Rectal smooth muscle tissue (tissue), 1 donor: ENCODE data around the gene ATP2A3.

Experiments
- H3K27ac ChIP-seq: one replicate; pipeline ENCODE4 v1.7.0; 2013; ENCODE audit warnings: low read depth, low read length, inconsistent platforms
- H3K27me3 ChIP-seq: one replicate; pipeline ENCODE4 v1.7.0; 2013; ENCODE audit warnings: low read length; ENCODE audit not compliant: control insufficient read depth, insufficient read depth
- H3K36me3 ChIP-seq: one replicate; pipeline ENCODE4 v1.7.0; 2013; ENCODE audit warnings: low read length; ENCODE audit not compliant: control insufficient read depth, insufficient read depth
- H3K4me1 ChIP-seq: one replicate; pipeline ENCODE4 v1.7.0; 2013; ENCODE audit warnings: low read length; ENCODE audit not compliant: control insufficient read depth, insufficient read depth
- H3K4me3 ChIP-seq: one replicate; pipeline ENCODE4 v1.7.0; 2013; ENCODE audit warnings: low read length
- H3K9ac ChIP-seq: one replicate; pipeline ENCODE4 v1.7.0; 2013; ENCODE audit warnings: low read length

ATP2A3 gene

GRCh38 chr17:3965118-3965800 lies 1.0 kb upstream of the ATP2A3 start:
- H3K27ac ChIP-seq, result peak overlapping the region; percentile 6
- H3K27me3 ChIP-seq, result no peaks in the 10 kb centered on the region
- H3K9ac ChIP-seq, result peak overlapping the region; percentile 12
- no peaks in the 10 kb centered on the region for H3K36me3 ChIP-seq
- H3K4me1 ChIP-seq, result no peaks in the 10 kb centered on the region
- peak overlapping the region; percentile 49 for H3K4me3 ChIP-seq

GRCh38 chr17:3963237-3964201 lies 718 bp downstream of the ATP2A3 start:
- Histone ChIP-seq H3K4me3 (peak overlapping the region; percentile 70), H3K27me3 (no peaks in the 10 kb centered on the region), H3K9ac (no peak overlapping the region), H3K27ac (no peak overlapping the region), H3K36me3 (no peaks in the 10 kb centered on the region), H3K4me1 (no peaks in the 10 kb centered on the region)

- Histone ChIP-seq H3K9ac (no peak overlapping the region), H3K36me3 (no peaks in the 10 kb centered on the region), H3K4me1 (no peaks in the 10 kb centered on the region), H3K27me3 (no peaks in the 10 kb centered on the region), H3K27ac (no peak overlapping the region), H3K4me3 (peak overlapping the region; percentile 70)
These were observed 1.3 kb downstream of the ATP2A3 start for GRCh38 chr17:3962965-3963236.

GRCh38 chr17:3962217-3962964 lies 1.8 kb downstream of the ATP2A3 start:
- H3K4me3 ChIP-seq, result no peak overlapping the region
- no peak overlapping the region for H3K9ac ChIP-seq
- no peaks in the 10 kb centered on the region for H3K27me3 ChIP-seq
- no peaks in the 10 kb centered on the region for H3K36me3 ChIP-seq
- H3K27ac ChIP-seq, result no peak overlapping the region
- no peaks in the 10 kb centered on the region for H3K4me1 ChIP-seq

- Histone ChIP-seq H3K27ac (no peak overlapping the region), H3K27me3 (no peaks in the 10 kb centered on the region)
These were observed 2.6 kb downstream of the ATP2A3 start for GRCh38 chr17:3961564-3962047.

GRCh38 chr17:3960764-3961163 lies 3.5 kb downstream of the ATP2A3 start:
- Histone ChIP-seq H3K9ac (no peak overlapping the region), H3K27ac (no peak overlapping the region), H3K4me3 (peak overlapping the region; percentile 3), H3K27me3 (no peaks in the 10 kb centered on the region), H3K36me3 (no peaks in the 10 kb centered on the region), H3K4me1 (no peaks in the 10 kb centered on the region)

More at GRCh38 chr17:3961564-3962047, 2.6 kb downstream of the ATP2A3 start:
- Histone ChIP-seq H3K36me3 (no peaks in the 10 kb centered on the region), H3K4me3 (peak overlapping the region; percentile 3), H3K4me1 (no peaks in the 10 kb centered on the region), H3K9ac (no peak overlapping the region)

- Histone ChIP-seq H3K27me3 (no peaks in the 10 kb centered on the region), H3K36me3 (no peaks in the 10 kb centered on the region), H3K4me3 (no peak overlapping the region), H3K27ac (no peak overlapping the region), H3K9ac (no peak overlapping the region), H3K4me1 (no peaks in the 10 kb centered on the region)
These were observed 4.2 kb downstream of the ATP2A3 start for GRCh38 chr17:3959921-3960601.

GRCh38 chr17:3959295-3959899 lies 4.8 kb downstream of the ATP2A3 start:
- Histone ChIP-seq H3K27me3 (no peaks in the 10 kb centered on the region), H3K4me1 (no peaks in the 10 kb centered on the region), H3K4me3 (peak overlapping the region; percentile 22), H3K27ac (no peak overlapping the region), H3K9ac (no peak overlapping the region), H3K36me3 (no peaks in the 10 kb centered on the region)

- H3K4me1 ChIP-seq, result no peaks in the 10 kb centered on the region
- H3K9ac ChIP-seq, result no peak overlapping the region
- no peaks in the 10 kb centered on the region for H3K27me3 ChIP-seq
- no peak overlapping the region for H3K27ac ChIP-seq
- no peak overlapping the region for H3K4me3 ChIP-seq
- no peaks in the 10 kb centered on the region for H3K36me3 ChIP-seq
These were observed 6.3 kb downstream of the ATP2A3 start for GRCh38 chr17:3957735-3958599.

GRCh38 chr17:3956983-3957382 lies 7.3 kb downstream of the ATP2A3 start:
- no peak overlapping the region for H3K27ac ChIP-seq
- H3K4me1 ChIP-seq, result no peaks in the 10 kb centered on the region

GRCh38 chr17:3956327-3956957 lies 7.8 kb downstream of the ATP2A3 start:
- no peak overlapping the region for H3K4me3 ChIP-seq
- H3K4me1 ChIP-seq, result no peaks in the 10 kb centered on the region
- H3K9ac ChIP-seq, result no peak overlapping the region
- H3K27me3 ChIP-seq, result no peaks in the 10 kb centered on the region
- no peaks in the 10 kb centered on the region for H3K36me3 ChIP-seq
- H3K27ac ChIP-seq, result no peak overlapping the region

More at GRCh38 chr17:3956983-3957382, 7.3 kb downstream of the ATP2A3 start:
- Histone ChIP-seq H3K36me3 (no peaks in the 10 kb centered on the region), H3K27me3 (no peaks in the 10 kb centered on the region), H3K4me3 (no peak overlapping the region), H3K9ac (no peak overlapping the region)
